GM18511 (cell line): ENCODE measurements around the gene FCRLB.
A peak's percentile ranks its signal among the peaks of the same experiment; 100 is the strongest.
"Not testable (repeated sequence)": the region's sequence is repeated elsewhere in the genome, so short reads cannot be mapped to it uniquely, and the experiment has no call there.

Experiments
- ATAC-seq: cut with Tn5 transposase; IDR thresholded peaks from one replicate; pipeline ENCODE4 v1.9.1; 2021; ENCODE audit warnings: mild to moderate bottlenecking, moderate library complexity; ENCODE audit not compliant: unreplicated experiment

The FCRLB gene

DNA sequence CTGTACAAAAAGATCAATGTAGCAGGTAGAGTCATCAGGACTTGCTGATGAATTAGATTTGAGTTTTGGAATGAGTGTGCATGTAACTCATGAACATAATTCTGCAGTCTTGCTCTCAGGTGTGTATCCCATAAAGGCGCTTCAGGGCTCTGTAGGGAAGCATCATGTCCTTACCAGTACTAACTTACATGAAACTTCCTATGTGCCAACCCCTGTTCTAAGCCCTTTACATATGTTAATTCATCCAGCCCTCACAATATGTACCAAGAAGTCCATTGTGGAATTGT lies 2.1 kb upstream of the FCRLB start:
- ATAC-seq, result peak; percentile 66

DNA sequence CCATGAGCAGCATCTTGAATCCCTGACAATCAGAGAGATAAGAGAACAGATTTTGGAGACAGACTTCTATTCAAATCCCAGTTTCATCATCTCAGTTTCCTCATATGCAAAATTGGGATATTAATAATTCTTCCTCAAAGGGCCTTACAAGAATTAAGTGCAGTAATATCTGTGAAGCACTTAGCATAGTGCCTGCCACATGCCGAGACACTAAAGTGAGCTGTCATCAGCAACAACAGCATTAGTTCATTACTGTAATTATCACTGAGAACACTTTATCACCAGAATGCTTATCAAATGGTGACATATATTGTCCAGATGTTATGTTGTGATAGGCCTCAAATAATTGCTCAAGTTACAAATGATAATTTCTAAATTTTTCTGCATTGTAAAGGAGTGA lies 922 bp upstream of the FCRLB start:
- no peak for ATAC-seq

DNA sequence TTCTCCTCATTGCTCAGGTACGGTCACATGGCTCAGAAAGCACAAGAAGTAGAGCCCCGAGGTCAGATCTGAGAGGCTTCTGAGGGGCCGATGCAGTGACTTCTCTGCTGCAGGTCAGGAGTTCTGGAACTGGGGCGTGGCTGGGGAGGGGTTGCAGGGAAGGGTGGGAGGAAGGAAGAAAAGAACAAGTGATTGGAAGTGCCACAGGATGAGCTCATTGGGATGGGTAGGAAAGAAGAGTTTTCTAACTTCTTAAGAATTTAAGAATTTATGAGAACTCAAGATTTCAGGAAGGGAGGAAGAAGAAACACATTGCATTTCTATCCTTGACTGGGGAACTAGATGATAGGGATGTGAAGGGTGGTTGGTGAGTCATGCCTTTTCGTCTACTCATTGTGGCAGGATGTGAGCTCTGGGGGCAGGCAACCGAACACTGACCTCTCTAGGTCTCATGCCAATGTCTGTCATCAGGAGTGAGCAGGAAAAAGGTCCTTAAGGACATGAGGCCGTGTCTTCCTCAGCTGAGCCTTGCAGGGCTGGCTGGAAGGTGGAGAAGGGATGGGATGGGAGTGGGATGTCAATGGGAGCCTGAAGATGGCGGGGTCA lies 497 bp downstream of the FCRLB start:
- no peak for ATAC-seq

DNA sequence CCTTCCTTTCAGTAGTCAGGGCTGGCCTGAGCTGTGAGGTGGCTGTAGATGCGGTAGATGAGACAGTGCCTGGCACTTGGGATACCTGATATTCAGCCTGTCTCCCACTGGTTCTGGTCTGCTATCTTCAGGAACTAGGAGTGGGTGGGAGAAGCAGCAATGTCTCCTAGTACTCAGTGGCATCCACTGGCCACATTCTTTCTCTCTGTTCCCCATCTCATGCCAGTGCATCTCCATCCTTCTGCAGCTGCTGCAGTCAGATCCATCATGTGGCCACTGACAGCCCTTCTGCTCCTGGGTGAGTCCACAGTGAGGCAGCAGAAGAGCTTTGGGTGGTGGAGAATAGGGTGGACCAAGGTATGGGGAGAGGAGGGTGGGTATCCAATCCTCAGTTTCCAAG lies 1.1 kb downstream of the FCRLB start:
- ATAC-seq, result no peak

DNA sequence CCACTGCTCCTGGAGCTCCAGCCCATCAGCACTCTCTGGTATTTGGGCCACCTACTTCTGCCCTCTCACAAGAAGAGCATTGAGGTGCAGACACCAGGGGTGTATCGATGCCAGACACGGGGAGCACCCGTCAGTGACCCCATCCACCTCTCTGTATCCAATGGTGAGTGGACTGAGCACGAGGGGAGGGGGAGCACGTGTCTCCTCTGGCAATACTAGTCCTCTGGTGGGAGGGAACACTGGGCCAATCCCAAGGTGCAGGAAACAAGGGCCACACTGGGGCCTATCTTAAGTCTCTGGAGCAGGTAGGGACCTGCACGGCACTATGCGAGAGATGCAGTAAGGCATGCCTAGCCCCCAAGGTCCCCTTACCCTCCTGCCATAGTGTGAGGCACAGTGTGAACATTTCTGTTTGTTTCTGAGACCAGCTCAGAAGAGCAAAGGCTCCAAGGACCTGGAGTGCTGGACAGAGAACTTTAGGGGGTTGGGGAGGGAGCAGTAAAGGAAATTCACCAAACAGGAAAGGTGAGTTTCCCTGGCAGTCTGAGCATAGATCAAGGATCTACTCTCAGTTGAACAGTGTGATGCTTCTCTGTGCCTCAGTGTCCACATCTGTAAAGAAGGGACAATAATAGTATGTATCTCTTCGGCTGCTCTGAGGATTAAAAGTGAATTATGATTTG lies 2.3 kb downstream of the FCRLB start:
- ATAC-seq, result no peak

DNA sequence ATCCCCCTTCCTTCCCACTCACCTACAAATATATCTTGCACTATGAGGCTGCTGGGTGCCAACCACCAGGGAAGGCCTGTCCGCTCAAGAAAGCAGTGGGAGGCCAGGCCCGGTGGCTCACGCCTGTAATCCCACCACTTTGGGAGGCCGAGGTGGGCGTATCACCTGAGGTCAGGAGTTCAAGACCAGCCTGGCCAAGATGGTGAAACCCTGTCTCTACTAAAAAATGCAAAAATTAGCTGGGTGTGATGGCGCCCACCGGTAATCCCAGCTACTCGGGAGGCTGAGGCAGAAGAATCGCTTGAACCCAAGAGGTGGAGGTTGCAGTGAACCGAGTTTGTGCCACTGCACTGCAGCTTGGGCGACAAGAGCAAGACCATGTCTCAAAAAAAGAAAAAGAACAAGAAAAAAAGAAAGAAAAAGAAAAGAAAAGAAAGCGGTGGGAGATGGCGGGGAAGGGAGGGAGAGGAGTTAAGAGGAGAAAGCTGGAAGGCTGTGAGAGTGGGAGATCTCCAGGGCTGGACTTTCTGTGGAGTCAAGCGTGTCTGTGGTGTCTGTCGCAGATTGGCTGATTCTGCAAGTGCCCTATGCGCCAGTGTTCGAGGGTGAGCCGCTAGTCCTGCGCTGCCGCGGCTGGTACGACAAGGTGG lies 4.0 kb downstream of the FCRLB start:
- not testable (repeated sequence) for ATAC-seq

DNA sequence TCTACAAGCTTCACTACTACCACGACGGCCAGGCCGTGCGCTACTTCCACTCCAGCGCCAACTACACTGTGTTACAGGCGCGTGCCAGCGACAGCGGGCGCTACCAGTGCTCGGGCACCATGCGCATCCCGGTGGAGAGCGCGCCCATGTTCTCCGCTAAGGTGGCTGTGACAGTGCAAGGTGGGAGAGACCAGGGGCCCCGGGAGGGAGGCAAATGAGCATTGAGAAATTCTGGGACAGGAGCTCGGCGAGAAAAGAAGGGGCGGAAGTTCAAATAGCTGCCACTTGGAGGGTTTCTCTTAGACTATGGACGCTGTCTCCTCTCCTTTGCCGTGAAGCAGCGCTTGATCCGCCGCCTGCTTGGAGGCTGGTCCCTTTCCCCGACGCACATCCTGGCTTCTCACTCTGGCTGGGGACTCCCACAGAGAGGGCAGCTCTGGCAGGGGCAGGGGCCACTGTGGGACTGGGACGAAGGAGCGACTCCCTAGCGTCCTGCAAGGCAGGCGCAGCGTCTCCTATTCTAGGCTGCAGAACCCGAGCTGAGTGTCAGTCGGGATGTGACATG lies 4.6 kb downstream of the FCRLB start:
- ATAC-seq, result peak; percentile 24

DNA sequence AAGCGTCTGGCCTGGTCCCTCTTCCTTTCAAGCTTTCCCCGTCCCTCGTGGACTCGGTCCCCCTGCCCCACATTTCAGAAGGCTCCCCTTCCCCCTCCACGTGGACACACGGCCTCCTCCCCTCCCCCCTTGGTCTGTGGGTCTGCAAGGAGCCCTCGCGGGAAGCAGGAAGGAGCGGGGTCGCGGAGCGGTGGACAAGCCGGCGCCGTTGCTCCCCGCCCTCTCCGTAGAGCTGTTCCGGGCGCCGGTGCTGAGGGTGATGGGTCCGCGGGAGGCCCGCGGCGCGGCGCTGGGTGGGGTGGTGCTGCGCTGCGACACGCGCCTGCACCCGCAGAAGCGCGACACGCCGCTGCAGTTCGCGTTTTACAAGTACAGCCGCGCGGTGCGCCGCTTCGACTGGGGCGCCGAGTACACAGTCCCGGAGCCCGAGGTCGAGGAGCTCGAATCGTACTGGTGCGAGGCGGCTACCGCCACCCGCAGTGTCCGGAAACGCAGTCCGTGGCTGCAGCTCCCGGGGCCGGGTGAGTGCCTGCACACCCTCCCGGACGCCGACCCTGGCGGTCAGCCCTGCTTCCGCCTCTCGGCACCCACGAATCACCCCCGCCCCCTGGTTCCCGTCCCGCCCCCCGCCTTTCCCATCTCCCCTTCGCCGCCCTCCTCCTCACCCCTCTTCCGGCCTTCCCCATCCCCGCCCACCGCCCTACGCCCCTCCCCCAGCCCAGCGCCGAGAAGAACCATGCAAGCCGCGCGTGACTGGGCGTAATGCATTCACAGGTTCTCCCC lies 5.3 kb downstream of the FCRLB start:
- peak; percentile 55 for ATAC-seq

DNA sequence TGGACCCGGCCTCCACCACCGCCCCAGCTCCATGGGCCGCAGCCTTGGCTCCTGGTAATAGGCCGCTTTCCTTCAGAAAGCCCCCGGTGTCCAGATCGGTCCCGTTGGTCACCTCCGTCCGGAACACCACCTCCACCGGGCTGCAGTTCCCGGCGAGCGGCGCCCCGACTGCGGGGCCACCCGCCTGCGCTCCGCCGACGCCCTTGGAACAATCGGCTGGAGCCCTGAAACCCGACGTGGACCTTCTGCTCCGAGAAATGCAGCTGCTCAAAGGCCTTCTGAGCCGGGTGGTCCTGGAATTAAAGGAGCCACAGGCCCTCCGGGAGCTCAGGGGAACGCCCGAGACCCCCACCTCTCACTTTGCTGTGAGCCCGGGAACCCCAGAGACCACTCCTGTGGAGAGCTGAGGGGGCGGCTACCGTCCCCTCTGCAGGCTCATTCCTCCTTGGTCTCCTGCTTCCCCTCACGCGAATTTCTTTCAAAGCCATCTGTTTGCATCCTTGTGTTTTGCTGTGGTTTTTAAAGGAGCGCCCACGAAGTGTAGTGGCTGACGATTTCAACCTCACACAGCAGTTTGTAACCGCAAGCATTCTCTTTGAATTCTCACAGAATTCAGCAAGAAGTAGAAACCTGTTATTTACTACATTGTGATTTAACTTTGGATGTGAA lies 6.0 kb downstream of the FCRLB start:
- peak; percentile 8 for ATAC-seq

DNA sequence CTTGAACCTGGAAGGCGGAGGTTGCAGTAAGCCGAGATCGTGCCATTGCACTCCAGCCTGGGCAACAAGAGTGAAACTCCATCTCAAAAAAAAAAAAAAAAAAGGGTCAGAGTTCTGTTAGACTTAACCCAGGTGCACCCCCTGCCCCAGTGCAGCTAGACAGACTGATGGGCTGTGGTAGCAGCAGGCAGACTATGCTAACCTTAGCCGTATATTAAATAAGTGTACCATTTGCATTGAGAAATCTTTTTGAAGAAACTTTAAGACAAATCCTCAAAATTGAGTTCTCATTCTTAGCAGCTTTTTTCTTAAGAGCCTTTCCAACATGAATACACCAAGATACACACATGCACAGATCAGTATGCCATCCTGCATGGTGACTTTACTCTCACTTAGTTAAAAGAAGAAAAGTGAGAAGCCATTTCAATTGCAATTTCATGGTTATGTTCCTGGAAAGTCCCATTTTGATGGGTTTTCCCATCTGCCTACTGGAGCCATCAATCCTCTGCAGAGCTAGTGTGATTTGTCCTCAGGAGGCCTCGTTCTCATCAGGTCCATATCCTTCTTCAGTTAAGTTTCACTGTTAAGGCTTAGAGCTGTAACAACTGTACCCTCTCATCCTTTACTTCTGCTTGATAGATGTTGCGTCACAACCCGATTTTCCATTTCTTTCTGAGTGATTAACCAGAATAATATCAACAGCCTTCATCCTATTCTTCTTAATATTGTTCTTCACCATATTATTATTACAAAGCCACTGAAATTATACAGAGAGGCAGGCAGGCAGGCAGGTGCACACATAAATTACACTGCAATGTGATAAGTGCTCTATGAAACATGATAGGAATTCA lies 7.3 kb downstream of the FCRLB start:
- no peak for ATAC-seq

DNA sequence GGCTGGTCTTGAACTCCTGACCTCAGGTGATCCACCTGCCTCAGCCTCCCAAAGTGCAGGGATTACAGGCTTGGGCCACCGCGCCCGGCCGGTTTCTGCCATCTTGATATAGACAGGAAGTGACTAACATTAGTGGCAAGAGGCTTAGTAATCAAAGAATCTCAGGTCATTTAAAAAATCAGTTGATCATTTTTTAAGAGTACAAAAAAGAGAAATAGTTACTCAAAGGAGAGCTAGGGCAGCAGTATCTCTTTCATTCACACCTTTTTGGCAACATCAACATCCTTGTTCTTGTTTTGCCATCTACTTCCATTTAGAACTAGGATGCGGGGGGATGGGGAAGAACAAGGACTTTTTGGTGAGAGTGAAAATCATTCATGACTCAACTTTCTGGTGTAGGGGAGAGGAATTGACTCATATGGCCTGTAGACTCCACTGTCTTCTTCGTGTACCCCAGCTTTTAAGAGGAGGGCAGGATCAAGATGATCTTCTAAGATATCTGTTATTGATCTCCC lies 8.8 kb downstream of the FCRLB start:
- no peak for ATAC-seq

DNA sequence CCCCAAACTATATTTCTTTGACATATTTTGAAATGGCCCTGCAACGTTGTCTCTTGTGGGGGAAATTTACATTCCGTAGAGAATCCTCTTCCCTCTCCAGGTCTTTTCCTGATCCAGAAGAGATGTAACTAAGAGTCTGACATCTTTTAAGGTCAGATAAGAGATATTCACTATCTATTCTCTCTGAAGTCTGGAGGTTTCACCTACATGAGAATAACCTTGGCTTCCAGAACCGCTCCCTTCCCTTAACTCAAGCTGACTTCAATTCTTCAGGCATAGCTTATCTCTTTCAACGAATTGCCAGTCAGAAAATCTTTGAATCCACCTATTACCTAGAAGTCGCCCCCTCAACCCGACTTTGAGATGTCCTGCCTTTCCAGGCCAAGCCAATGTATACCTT lies 9.9 kb downstream of the FCRLB start:
- ATAC-seq, result no peak

DNA sequence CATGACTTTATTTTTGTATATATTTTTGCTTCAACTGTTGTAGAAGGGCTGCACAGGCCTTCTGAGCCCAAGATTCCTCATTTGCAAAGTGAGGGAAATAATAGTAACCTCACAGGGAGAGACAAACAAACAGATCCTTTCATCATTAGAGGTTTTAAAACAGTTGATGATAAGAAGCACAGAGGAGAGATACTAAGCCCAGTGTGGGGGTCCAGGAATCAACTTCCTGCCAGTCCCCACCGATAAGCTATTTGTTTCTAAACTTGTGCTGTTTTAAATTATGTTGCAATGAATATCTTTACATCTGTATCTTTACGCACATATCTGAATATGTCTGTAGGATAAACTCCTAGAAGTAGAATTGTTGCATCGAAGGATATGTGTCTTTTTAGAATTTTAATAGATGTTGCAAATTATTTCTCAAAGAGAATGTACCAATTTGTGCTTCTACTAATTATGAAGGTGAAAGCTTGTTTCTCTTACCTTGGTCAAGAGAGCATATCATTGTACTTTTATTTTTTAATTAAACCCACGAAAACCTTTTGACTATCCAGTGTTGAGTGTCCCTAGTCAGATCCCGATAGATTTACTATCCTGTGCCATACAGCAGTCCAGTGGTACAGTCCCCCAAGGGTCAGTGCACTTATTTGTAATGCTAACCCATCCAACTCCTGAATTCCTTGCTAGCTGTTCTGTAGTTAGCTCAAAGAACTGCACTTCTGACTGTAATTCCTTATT lies 10.8 kb downstream of the FCRLB start:
- ATAC-seq, result no peak

DNA sequence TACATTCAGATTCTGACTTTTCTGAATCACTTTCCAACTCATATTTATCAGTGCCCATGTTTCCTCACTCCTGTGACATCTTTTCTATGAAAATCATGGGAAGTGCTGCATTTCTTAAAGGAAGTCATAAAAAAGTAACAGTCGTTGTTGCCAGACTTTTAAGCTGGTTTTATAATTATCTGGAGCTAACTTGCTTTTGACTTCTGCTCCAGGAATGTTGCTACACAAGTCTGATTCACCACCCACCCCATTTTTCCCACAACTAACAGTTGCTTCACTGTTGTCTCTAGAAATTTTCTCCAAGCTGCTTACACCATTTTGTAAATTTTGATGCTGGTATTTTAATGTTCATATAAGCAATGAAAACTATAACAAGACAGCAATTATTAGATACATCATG lies 12.2 kb downstream of the FCRLB start:
- no peak for ATAC-seq

DNA sequence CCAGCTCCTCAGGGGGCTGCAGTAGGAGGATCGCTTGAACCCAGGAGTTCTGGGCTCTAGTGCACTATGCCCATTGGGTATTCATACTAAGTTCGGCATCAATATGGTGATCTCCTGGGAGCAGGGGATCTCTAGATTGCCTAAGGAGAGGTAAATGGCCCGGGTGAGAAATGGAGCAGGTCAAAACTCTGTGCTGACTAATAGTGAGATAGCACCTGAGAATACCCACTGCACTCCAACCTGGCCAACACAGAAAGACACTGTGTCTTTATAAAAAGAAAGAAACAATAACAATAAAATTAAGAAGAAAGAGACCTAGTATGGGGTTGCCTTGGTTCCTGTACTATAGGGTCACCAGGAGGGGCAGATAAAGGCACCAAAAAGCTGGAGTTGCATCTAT lies 14.5 kb downstream of the FCRLB start:
- no peak for ATAC-seq

DNA sequence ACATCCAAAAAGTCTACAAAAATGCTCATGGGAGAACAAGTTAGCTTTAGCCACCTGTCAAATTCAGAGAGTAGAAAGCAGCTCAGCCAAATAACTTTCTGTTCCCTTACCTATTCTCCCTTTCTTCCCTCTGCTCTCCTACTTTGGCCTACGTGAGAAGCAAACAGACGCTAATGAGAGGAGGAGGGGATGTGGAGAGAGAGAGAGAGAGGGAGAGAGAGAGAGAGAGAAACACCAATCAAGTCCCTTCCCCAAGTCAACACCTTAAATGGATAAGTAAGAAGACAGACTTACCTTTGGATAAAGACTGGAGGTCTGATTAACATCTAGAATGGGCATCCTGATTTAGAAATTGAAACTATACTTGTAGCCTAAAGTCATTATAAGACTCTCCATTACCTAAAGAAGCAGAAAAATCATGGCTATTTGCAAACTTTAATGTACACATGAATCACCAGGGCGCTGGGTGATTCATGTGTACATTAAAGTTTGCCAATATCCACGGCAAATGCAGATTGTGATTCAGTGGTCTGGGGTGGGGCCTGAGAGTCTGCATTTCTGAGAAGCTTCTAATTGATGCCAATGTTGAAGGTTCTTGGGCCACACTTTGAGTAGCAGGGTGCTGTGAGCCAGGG lies 15.1 kb downstream of the FCRLB start:
- ATAC-seq, result no peak

DNA sequence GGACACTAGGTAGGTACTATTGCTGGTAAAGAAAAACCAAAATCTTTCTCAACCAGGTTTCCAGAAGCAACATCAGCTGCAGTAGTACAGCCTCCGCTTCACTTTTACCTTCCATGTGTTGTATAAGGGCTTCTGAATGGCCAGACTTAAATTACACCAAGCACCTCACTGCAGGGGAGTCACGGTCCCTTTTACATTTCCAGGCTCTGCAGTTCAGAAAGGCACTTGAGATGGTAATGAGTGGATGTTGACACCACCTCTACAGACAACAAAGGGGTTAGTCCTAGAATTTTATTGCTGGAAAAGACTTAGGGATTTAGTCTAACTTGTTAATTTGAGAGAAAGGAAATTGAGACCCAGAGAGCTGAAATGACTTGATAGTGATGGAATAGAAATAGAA lies 16.3 kb downstream of the FCRLB start:
- ATAC-seq, result no peak

DNA sequence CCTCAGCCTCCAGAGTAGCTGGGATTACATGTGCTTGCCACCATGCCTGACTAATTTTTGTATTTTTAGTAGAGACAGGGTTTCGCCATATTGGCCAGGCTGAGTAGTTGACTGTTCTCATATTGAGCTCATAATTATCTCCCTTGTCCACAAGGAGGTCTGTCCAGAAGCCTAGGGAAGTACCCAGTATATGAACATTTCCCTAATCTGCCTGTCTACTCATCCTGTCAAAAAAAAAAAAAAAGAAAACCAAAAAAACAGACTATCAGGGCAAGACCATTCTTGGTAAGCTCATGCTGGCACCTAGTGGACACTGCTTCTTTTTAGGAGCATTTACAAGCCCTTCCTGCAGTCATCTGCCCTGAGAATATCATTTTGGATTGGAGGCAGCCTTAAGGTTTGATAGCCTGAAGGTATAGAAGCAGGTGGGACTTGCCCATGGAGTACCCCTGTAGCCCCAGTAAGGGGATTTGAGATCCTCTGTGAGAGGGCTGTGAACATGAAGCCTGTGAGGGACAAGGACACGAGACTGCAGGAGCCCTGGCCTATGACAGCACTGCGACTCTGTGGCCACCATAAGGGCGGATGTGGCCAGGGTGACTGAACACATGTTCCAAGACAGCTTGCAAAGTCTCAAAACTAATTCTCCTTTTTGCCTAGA lies 17.4 kb downstream of the FCRLB start:
- ATAC-seq, result peak; percentile 73
